LNCaP clone FGC (cell line): ENCODE measurements around the gene C2CD5.

Experiments
- DNase-seq: peaks from one replicate; pipeline ENCODE4 v3.0.0-alpha.2; 2011; ENCODE audit warnings: low read depth
- H3K4me3 ChIP-seq: 2 replicates; pipeline ENCODE4 v1.5.1; 2011; ENCODE audit warnings: mild to moderate bottlenecking, low read depth, low read length, control low read depth
- CTCF ChIP-seq: IDR thresholded peaks from 2 replicates; pipeline ENCODE4 v1.5.1; 2012; ENCODE audit warnings: mild to moderate bottlenecking; ENCODE audit not compliant: control insufficient read depth, insufficient read depth; ENCODE audit errors: extremely low read depth

C2CD5 gene

GRCh38 chr12:22408610-22409376 lies 135.5 kb downstream of the C2CD5 start:
- DNase-seq, result peak; percentile 79
- no peak for TF ChIP-seq CTCF
- H3K4me3 ChIP-seq, result no peak overlapping the region

DNA sequence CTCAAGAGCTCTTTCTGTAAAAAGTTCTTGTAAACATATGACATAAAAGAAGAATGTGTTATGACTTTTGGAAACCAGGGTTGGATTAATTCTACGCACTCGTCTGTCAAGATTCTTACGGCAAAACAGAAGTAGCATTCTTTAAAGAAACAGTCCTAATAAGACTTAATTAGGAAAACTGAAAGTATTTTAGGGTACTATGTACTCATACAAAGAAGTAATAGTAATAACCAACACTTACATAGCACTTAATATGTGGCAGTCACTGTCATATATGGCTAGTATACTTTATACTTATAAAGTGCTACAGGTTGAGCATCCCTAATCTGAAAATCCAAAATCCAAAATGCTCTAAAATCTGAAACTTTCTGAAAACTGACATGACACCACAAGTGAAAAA lies 136.9 kb downstream of the C2CD5 start:
- no peak overlapping the region for H3K4me3 ChIP-seq
- TF ChIP-seq CTCF, result no peak
- DNase-seq, result no peak

DNA sequence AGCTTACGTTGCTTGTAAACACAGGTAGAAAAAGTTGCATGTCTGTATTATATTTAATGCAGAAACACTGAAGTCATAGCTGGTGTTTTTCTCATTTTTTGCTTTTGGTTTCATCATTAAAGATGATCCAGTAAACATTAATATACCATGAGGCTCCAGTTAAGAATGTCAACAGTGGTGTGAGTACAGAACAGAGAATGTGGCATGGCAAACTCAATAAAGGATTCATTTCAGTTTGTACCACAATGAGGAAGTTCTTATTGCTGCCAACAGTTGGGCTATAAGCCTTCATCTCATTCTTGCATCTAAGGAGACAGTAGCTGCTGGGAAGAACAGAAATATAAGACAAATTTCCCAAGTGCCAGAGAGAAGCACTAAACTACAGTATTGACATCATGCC lies 137.7 kb downstream of the C2CD5 start:
- no peak overlapping the region for H3K4me3 ChIP-seq
- no peak for TF ChIP-seq CTCF
- DNase-seq, result no peak

DNA sequence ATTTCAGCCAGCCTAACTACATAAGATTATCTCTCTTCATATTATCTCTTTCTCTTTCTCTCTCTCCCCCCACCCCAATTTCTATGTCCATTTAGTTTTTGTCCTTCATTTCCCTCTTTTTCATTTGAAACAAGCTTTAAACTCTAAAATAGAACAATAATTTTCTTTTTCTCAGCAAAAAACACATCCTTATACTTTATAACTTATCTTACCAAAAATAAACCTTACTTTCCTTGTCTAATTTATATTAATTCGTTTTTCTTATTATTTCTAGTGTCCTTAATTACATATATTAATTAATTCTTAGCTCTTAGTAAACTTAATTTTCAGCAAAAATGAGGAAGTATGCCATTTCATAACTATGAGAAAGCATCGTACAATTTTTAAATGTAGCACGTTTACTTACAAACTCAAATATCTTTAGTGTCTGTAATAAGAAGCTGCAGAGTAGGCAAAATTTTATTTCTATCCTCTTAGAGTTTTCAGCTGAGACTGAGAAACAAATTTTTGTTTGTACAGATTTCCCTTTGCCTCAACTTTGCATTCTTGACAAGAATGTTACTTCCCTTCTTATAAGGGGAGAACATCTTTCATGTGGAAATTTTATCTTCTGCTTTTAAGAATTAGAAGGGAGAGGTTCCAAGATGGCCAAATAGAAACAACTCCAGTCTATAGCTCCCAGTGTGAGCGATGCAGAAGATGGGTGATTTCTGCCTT lies 144.7 kb downstream of the C2CD5 start:
- DNase-seq, result no peak
- no peak for TF ChIP-seq CTCF
- no peak overlapping the region for H3K4me3 ChIP-seq
